Astrocyte (in vitro differentiated cells and primary cell): ENCODE measurements around the gene CALHM1.

Source experiments
- CTCF ChIP-seq: IDR thresholded peaks from 2 replicates; pipeline ENCODE4 v1.5.1; 2011; ENCODE audit warnings: low read depth, mild to moderate bottlenecking, inconsistent platforms, low read length, moderate library complexity; ENCODE audit not compliant: insufficient read depth
- EZH2 ChIP-seq: IDR thresholded peaks from 2 replicates; pipeline ENCODE4 v1.6.1; 2012; ENCODE audit warnings: mild to moderate bottlenecking, low read length, inconsistent platforms; ENCODE audit not compliant: insufficient read depth

- TF ChIP-seq CTCF (no peak), EZH2 (no peak)
Measured at GRCh38 chr10:103452506-103453230, 6.0 kb downstream of the CALHM1 start.
